ENCODE results near the gene ARFGAP1.

The ARFGAP1 gene

GRCh38 chr20:63310265-63310991, 37.8 kb downstream of the ARFGAP1 start:
- DNase-seq: no peak

- DNase-seq: no peak
These were observed 38.7 kb downstream of the ARFGAP1 start for GRCh38 chr20:63311186-63311832.

GRCh38 chr20:63311833-63312243, 39.2 kb downstream of the ARFGAP1 start:
- DNase-seq: no peak

- DNase-seq: no peak
These were observed 39.7 kb downstream of the ARFGAP1 start for GRCh38 chr20:63312273-63312672.

GRCh38 chr20:63312690-63313348, 40.2 kb downstream of the ARFGAP1 start:
- DNase-seq: no peak

- no peak for DNase-seq
These were observed 40.9 kb downstream of the ARFGAP1 start for GRCh38 chr20:63313349-63314014.

- no peak for DNase-seq
These were observed 41.4 kb downstream of the ARFGAP1 start for GRCh38 chr20:63314015-63314471.

- no peak for DNase-seq
These were observed 42.1 kb downstream of the ARFGAP1 start for GRCh38 chr20:63314566-63315239.

- no peak for DNase-seq
These were observed 42.7 kb downstream of the ARFGAP1 start for GRCh38 chr20:63315240-63315689.

GRCh38 chr20:63315731-63316491, 43.3 kb downstream of the ARFGAP1 start:
- DNase-seq: no peak

GRCh38 chr20:63316502-63316921, 43.9 kb downstream of the ARFGAP1 start:
- DNase-seq: no peak

GRCh38 chr20:63317061-63317460, 44.4 kb downstream of the ARFGAP1 start:
- no peak for DNase-seq

GRCh38 chr20:63317601-63318291, 45.1 kb downstream of the ARFGAP1 start:
- DNase-seq: no peak

GRCh38 chr20:63318391-63319163, 46.0 kb downstream of the ARFGAP1 start:
- no peak for DNase-seq

GRCh38 chr20:63319164-63320040, 46.8 kb downstream of the ARFGAP1 start:
- no peak for DNase-seq

- no peak for DNase-seq
These were observed 47.5 kb downstream of the ARFGAP1 start for GRCh38 chr20:63320041-63320511.

- DNase-seq: no peak
These were observed 48.1 kb downstream of the ARFGAP1 start for GRCh38 chr20:63320616-63321147.

- DNase-seq: no peak
These were observed 48.7 kb downstream of the ARFGAP1 start for GRCh38 chr20:63321148-63321831.

All from GOT3 (cell line).